GM21360 (cell line): ENCODE data around the gene CATSPER4.

Experiments
- ATAC-seq: cut with Tn5 transposase; IDR thresholded peaks from one replicate; pipeline ENCODE4 v1.9.1; 2021; ENCODE audit warnings: mild to moderate bottlenecking, moderate library complexity; ENCODE audit not compliant: unreplicated experiment

Gene CATSPER4

GRCh38 chr1:26234644-26235370 lies 44.4 kb downstream of the CATSPER4 start:
- ATAC-seq = no peak

- no peak for ATAC-seq
These were observed 47.0 kb downstream of the CATSPER4 start for GRCh38 chr1:26237230-26237966.

GRCh38 chr1:26239936-26240335 lies 49.5 kb downstream of the CATSPER4 start:
- ATAC-seq = no peak
